ENCODE results near the gene TMPRSS13.
"Not testable (repeated sequence)": the region's sequence is repeated elsewhere in the genome, so short reads cannot be mapped to it uniquely, and the experiment has no call there.

TMPRSS13 gene
- total RNA-seq: 4.4 to 4.9 reads per million in 2 donors

DNA sequence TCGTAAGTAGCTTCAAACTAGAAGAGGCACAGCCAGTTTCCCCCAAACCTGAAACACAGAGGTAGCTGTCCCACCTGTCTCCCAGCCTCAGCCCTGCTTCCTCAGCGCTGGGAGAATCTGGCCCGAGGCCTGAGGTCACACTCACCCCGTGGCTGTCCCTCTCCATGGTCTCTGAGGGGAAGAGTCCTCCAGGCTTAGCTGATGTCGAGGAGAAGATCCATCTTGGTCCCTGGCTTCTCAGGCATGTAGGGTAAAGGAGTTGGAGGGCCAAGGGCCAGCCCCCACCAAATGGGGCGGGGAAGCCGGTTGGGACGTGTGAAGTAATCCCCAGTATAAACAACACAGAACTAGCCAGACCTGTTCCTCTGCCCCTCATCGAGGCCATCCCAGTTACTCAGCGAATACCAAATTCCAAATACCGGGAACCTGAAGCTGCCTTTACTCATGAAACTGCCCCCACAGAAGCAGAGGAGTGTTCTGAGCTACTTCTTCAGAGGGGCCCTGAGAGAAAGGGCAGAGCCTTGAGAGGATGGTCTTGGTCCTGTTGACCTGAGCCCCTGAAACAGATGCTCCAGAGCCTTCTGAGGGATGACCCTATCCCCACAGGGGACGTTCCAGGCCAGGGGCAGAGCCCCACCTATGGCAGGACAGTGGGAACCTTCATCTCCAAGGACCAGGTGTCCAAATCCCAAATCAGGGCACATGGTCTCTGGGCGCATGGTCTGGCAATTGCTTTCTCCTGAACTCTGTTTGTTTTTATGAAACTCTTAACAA lies at the start of gene TMPRSS13:
Gene TMPRSS13 (minus strand): TSS at position 261 of the 774 bp plus-strand sequence. CDS start 95 bp downstream, at position 166.
- DNase-seq: no peak

GRCh38 chr11:117978991-117979390 lies 49.8 kb upstream of the TMPRSS13 start:
- DNase-seq: no peak

DNA sequence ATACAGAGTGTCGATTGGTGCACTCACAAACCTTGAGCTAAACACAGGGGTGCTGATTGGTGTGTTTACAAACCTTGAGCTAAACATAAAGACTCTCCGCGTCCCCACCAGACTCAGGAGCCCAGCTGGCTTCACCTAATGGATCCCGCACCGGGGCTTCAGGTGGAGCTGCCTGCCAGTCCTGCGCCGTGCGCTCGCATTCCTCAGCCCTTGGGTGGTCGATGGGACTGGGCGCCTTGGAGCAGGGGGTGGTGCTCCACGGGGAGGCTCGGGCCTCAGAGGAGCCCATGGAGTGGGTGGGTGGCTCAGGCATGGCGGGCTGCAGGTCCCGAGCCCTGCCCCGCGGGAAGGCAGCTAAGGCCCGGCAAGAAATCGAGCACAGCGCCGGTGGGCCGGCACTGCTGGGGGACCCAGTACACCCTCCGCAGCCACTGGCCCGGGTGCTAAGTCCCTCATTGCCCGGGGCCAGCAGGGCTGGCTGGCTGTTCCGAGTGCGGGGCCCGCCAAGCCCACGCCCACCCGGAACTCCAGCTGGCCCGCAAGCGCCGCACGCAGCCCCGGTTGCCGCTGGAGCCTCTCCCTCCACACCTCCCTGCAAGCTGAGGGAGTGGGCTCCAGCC lies 49.2 kb upstream of the TMPRSS13 start:
- not testable (repeated sequence) for DNase-seq

- DNase-seq: not testable (repeated sequence)
Measured at GRCh38 chr11:117977612-117978264, 48.5 kb upstream of the TMPRSS13 start.

DNA sequence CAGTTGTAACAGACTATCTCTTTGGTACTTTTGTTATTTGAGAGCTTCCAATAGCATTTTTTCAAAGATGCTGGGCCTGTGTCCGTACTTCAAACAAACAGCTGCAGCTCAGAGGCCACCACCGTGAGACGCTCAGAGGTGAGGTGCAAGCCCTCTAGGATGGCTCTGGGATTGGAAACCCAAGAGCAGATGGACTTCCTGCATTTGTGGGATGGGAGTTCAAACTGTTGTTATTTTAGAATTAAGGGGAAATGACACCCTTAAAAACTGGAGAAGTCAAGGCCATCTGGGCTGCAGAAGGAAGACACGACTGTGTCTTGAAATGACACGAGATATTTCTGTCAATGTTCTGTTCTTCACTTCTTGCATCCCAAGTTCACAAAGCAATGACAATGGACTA lies 47.8 kb upstream of the TMPRSS13 start:
- no peak for DNase-seq

GRCh38 chr11:117976445-117976844 lies 47.2 kb upstream of the TMPRSS13 start:
- DNase-seq: no peak

DNA sequence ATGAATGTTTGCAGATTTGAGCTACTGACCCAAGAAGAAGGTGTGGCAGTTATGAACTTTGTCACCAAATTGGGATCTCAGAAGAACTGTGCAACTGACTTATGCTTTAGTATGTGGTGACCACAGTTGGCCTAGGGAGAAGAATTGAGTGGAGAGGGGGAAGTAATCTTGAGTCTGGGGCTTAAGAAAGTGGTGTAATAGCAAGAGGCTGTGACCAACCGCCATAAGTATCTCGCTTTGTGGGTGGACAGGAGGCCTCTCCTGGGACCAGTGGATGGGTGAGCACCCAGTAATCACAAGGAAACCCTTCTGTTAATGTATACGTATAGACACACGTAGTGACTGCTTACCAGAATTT lies 44.3 kb upstream of the TMPRSS13 start:
- DNase-seq: no peak

- DNase-seq: no peak
Measured at GRCh38 chr11:117972629-117973502, 43.7 kb upstream of the TMPRSS13 start.

GRCh38 chr11:117972044-117972443 lies 42.8 kb upstream of the TMPRSS13 start:
- DNase-seq: no peak

DNA sequence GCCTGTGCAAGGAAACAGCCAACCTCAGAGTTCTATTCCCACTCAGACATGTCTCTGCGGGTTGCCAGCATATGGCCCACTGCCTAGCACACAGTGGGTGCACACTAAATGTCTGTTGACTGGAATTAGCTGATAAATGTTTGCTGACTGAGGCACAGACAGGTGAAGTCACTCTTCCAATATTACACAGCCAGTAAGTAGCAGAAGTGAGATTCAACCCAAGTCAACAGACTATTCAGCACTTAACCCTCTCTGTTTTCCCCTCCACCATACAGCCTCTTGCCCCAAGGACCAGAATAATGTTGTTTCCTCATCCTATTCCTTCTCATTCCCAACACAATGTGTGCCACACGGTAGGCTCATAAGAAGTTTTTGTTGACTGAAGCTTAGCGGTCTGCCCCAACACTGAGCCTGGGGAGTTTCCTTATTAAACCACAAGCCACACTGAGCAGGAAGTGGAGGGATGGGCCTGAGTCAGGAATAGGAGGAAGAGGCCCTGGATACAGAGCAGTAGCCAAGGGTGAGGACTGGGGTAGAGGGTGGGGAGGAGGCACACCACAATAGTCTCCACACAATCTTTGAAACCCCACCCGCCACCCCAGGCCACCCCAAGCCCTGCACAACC lies 41.3 kb upstream of the TMPRSS13 start:
- DNase-seq: no peak

- no peak for DNase-seq
Measured at GRCh38 chr11:117969160-117969991, 40.2 kb upstream of the TMPRSS13 start.

DNA sequence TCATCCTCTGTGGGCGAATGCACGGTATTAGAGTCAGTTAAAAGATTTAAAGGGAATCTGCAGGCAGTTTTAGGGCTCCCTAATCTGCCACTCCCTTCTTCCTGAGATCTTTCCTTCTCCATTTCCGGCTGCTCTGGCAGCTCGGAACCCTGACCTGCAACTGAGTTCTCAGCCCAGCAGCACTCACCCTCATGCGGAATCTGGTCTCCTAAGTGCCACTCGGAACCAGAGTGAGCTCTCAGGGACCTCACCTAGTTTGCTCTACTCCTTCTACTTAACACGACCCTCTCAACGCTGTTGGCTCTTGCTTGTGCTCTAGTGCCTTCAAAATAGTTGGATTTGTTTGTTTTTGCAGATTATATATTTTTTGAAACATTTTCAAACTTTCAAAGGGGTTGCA lies 37.7 kb upstream of the TMPRSS13 start:
- no peak for DNase-seq

- no peak for DNase-seq
Measured at GRCh38 chr11:117962826-117963225, 33.6 kb upstream of the TMPRSS13 start.

DNA sequence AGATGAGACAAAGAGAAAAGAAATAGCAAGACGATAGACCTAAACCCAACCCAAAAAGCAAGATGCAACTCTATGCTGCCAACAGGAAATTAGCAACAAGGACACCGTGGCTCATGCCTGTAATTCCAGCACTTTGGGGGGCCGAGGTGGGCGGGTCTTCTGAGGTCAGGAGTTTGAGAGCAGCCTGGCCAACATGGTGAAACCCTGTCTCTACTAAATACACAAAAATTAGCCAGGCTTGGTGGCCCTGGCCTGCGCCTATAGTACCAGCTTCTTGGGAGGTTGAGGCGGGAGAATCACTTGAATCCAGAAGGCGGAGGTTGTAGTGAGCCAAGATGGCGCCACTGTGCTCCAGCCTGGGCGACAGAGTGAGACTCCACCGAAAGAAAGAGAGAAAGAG lies 32.7 kb upstream of the TMPRSS13 start:
- DNase-seq: no peak

- DNase-seq: no peak
Measured at GRCh38 chr11:117960406-117960805, 31.2 kb upstream of the TMPRSS13 start.

DNA sequence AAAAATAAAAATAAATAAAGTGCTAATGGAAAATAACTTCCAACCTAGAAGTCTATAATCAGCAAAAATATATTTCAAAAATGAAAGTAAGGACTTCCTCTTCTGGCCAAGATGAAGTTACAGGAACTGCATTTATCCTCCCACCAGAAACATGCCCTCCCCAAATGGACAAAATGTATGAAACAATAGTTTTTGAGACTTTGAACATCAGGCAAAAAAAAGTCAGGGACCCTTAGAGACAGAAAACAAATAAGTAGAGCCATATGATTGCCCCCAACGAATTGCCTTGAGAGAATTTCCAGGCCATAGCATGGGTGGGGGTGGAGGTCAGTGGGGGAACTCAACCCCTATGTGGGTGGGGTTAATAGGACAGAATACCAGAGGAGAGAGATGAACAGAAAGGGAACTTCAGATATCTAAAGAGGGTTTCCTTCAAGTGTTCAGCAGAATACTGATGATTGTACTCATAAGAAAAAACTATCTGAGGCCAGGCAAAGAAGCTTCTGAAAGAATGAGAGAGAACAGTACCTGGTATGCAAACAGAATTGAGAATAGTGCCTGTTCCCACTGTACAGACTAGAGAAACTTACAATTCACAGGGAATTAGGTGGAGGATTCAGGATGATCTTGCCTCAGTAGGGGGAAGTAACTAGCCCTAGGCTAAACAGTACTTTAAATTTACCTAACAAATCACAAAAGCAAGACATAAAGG lies 30.4 kb upstream of the TMPRSS13 start:
- no peak for DNase-seq

- DNase-seq: no peak
Measured at GRCh38 chr11:117958949-117959348, 29.7 kb upstream of the TMPRSS13 start.

- DNase-seq: no peak
Measured at GRCh38 chr11:117953024-117953671, 23.9 kb upstream of the TMPRSS13 start.

GRCh38 chr11:117950993-117951961 lies 22.1 kb upstream of the TMPRSS13 start:
- DNase-seq: no peak

All from activated gamma-delta T cell (primary cell).